Measurements from ENCODE around the gene STMN1. TPM values are rescaled to one million over a fixed set of nuclear protein-coding genes. Genes with fewer than 3 reads are reported as not detected.

Gene STMN1
- total and polyA plus RNA-seq, 2 of the 8 experiments (the other 6 are each of a cell fraction or from before 2014, with no cell fraction given) = 116 to 564 TPM

DNA sequence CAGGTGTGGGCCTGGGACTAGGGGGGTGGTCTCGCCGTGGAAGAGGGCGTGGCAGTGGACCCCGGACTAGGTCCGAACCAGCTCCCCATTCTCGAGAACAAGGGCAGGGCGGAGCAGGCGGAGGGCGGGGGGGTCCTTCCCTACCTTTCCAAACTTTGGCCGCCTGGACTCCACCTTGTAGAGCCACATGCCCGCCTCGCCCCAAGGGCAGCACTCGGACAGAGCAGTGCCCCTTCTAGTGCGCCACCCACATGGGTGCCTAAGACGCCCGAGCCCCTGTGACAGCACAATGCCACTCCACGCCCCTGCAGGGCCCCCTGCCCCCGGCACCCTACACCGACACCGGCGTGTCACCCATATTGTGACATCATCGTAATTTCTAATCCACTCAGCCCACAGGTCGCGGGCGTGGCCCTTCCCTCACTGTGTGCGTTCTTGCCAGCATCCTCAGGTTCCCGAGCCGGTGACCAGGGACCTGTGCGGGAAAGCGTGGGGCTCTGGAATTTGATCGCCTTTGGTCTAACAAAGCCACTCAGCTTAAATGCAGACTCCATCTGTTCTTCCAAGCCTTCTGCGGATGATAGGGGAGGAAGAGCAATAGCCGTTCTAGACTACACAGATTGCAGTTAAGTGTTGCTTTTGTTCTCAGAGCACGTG lies 553 bp upstream of the STMN1 start (continued):
- TF ChIP-seq GABPA (IDR thresholded peaks at IDR 0.05; ENCODE audit: borderline replicate concordance, insufficient read depth, low read length) (no peak), EZH2 (IDR thresholded peaks at IDR 0.05; ENCODE audit: low read depth, low read length, severe bottlenecking) (no peak), RAD21 (IDR thresholded peaks at IDR 0.05 in 1 of 2, conservative IDR thresholded peaks at IDR 0.05 in 1 of 2; ENCODE audit: low read depth in 2 of 2, low read length in 2 of 2) (no peak), BACH1 (IDR thresholded peaks at IDR 0.05; ENCODE audit: low read length) (0 out of 2 replicates have a peak, but pooled peaks have one; percentile 10), SP1 (IDR thresholded peaks at IDR 0.05; ENCODE audit: low read depth, low read length) (no peak), PHF8 (conservative IDR thresholded peaks at IDR 0.05; ENCODE audit: low read depth, low read length) (peak; percentile 43; the same call in 1 of the 2 replicates), BCL11A (IDR thresholded peaks at IDR 0.05; ENCODE audit: low read depth in 2 of 2, low read length in 2 of 2) (no peak), CEBPB (IDR thresholded peaks at IDR 0.05; ENCODE audit: low read depth, low read length) (no peak), BRCA1 (IDR thresholded peaks at IDR 0.05; ENCODE audit: low read depth, low read length) (no peak), KDM4A (IDR thresholded peaks at IDR 0.05; ENCODE audit: low read depth, low read length, severe bottlenecking) (peak; percentile 80)
- TF ChIP-seq, protein P1, sequence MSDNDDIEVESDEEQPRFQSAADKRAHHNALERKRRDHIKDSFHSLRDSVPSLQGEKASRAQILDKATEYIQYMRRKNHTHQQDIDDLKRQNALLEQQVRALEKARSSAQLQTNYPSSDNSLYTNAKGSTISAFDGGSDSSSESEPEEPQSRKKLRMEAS (IDR thresholded peaks at IDR 0.05) = peak; percentile 33; the same call in 1 of the 2 replicates

Data from H1 (cell line).